Adipocyte (in vitro differentiated cells): Measurements from ENCODE around the gene PURA.
A peak's percentile ranks its signal among the peaks of the same experiment; 100 is the strongest.

Experiments used
- DNase-seq: peaks from one replicate; pipeline ENCODE4 v3.0.0-alpha.2; 2015; ENCODE audit warnings: low read depth
- H3K27me3 ChIP-seq: replicated peaks from 2 replicates; pipeline ENCODE4 v1.7.0; 2013; ENCODE audit warnings: mild to moderate bottlenecking, low read length, moderate library complexity; ENCODE audit not compliant: control insufficient read depth, insufficient read depth
- H3K36me3 ChIP-seq: 2 replicates; pipeline ENCODE4 v1.7.0; 2013; ENCODE audit warnings: low read length, mild to moderate bottlenecking, moderate library complexity; ENCODE audit not compliant: control insufficient read depth, insufficient read depth, severe bottlenecking
- H3K4me1 ChIP-seq: 2 replicates; pipeline ENCODE4 v1.7.0; 2013; ENCODE audit warnings: mild to moderate bottlenecking, low read length, moderate library complexity; ENCODE audit not compliant: control insufficient read depth, insufficient read depth
- H3K4me3 ChIP-seq: 2 replicates; pipeline ENCODE4 v1.7.0; 2013; ENCODE audit warnings: mild to moderate bottlenecking, low read length, moderate library complexity
- H3K9ac ChIP-seq: 2 replicates; pipeline ENCODE4 v1.7.0; 2013; ENCODE audit warnings: mild to moderate bottlenecking, low read length, moderate library complexity
- H3K9me3 ChIP-seq: 2 replicates; pipeline ENCODE4 v1.7.0; 2013; ENCODE audit warnings: mild to moderate bottlenecking, low read length, moderate library complexity; ENCODE audit not compliant: control insufficient read depth

The PURA gene

DNA sequence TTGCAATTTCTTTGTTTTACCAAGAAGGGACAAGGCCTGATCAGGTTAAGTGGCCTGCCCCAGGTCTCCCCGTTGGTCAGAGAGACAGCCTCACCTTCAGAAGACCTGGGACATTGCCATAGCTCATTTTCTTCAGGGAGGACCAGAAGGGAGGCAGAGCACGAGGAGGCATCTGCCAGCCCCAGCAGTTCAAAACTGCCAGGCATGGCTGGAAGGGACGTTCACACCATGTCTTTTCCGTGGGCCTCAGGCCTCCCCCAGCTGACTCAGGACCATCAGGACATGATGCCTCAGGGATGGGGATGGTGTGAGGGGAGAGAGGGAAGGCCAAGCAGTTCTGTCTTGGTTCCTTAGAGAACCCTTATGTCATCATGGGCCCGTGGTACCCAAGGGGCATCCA lies 28.3 kb downstream of the PURA start:
- peaks cover 28% of the 10 kb centered on the region for H3K4me1 ChIP-seq
- H3K36me3 ChIP-seq = no peaks in the 10 kb centered on the region
- no peaks in the 10 kb centered on the region for H3K27me3 ChIP-seq
- no peak overlapping the region for H3K4me3 ChIP-seq
- DNase-seq = no peak
- H3K9me3 ChIP-seq = no peaks in the 10 kb centered on the region
- no peak overlapping the region for H3K9ac ChIP-seq

DNA sequence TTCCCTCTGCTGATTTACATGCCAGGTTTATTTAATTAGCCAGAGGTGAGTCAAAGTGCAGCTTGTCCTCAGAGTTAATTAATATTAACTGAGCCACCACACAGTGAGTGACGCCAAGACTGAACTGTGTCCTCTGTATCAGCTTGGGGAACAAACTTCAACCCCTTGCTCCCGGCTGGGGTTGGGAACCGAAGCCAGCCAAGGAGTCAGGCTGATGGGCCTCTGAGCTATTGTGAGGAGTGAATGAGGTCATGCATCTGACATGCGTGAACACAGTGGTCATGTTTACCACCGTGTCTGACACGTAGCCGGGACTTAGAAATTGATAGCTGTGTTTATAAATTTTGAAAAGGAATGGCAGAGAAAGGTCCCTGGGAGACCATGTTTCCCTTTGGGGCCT lies 28.9 kb downstream of the PURA start:
- H3K36me3 ChIP-seq = no peaks in the 10 kb centered on the region
- no peak for DNase-seq
- no peak overlapping the region for H3K4me3 ChIP-seq
- H3K4me1 ChIP-seq = peaks cover 28% of the 10 kb centered on the region
- H3K9ac ChIP-seq = no peak overlapping the region
- H3K27me3 ChIP-seq = no peaks in the 10 kb centered on the region
- no peaks in the 10 kb centered on the region for H3K9me3 ChIP-seq

DNA sequence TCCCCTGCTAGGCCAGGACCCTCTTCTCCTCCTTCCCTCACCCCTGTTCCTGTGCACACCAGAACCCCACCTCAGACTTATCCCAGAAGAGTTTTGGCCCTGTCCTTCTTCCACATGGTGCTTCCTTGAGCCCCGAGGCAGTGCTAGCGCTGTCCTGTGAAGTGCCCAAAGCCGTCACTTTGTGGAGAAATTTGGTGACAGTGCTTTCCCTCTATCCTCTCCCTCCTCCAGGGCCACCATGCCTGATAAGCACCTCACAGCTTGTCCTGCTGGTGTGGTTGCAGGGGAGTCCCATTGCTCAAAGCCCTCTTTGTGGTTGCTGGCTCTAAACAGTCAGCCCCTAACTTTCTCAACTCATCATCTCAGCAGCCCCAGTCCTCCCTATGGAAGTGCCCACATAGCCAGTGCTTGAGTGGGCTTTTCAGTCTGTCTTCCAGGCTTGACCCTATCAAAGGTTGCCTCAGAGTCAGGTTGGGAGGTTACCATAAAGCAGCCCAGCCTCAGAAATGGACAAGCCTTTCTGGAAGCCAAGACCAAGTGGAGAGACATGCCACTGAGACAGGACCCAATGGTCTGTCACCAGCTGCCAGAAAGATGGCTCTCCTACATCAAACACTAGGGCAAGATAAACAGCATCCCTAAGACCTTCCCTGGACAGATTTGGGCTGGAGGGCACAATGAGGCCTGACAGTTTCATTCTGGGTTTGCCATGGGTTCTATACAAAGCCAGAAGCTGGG lies 29.8 kb downstream of the PURA start:
- DNase-seq = no peak
- H3K4me3 ChIP-seq = no peak overlapping the region
- no peaks in the 10 kb centered on the region for H3K9me3 ChIP-seq
- H3K4me1 ChIP-seq = peaks cover 28% of the 10 kb centered on the region
- no peaks in the 10 kb centered on the region for H3K27me3 ChIP-seq
- no peaks in the 10 kb centered on the region for H3K36me3 ChIP-seq
- no peak overlapping the region for H3K9ac ChIP-seq

DNA sequence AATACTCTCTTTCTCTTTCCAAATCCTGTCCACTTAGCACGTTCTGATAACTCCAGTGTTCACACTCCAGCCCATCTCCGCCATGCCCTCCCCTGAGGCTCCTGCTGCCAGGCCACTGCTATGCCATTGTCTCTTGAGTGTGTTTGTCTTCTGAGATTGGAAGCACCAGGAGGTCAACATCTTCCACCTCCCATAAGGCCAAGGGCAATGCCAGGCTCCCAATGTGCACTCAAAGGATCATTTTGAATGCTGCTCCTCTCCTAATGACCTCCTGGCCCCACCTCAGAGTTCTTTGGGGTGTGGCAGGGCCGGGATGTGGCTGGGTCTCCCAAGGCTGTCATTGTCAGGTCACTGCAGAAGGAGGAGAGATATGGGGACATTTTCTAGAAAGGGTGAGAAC lies 31.3 kb downstream of the PURA start:
- Histone ChIP-seq H3K36me3 (no peaks in the 10 kb centered on the region), H3K27me3 (no peaks in the 10 kb centered on the region), H3K9me3 (no peaks in the 10 kb centered on the region), H3K4me3 (no peak overlapping the region), H3K9ac (no peak overlapping the region), H3K4me1 (peaks cover 25% of the 10 kb centered on the region)
- DNase-seq = no peak

DNA sequence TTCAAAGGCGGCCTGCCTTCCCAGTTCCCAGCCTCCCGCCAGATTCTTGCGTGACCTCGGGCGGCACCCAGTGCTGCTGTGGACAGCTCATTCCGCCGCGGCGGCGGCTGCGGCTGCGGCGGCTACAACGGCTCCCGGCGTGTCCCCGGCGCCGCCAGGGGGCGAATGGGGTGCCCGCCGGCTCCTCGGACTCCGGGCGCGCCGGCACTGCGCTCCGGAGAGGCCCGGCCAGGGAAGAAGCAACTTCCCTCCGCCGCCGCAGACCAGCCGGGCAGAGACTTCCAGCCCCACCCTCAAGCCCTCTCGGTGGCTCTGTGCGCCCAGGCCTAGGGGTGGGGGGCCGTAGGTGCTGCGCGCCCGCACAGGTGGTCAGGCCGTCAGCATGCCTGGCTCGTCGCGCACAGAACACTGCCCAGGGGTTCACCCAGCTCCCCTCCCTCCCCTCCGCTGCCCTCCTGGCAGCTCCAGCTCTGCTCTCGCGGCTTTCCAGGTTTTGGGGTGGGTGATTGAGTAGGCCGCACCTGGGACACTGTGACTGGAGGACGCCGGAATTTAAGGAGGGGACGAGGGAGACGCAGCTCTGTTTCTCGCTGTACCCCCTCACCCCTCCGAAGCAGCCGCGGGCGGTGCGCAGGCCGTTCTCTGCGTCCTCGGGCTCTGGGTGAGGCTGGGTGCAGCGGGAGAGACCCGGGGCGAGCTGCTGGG lies 32.1 kb downstream of the PURA start:
- DNase-seq = peak; percentile 94
- peak overlapping the region; percentile 63 for H3K4me3 ChIP-seq
- H3K9ac ChIP-seq = peak overlapping the region; percentile 70
- peaks cover 18% of the 10 kb centered on the region for H3K4me1 ChIP-seq
- H3K27me3 ChIP-seq = no peaks in the 10 kb centered on the region
- H3K36me3 ChIP-seq = no peaks in the 10 kb centered on the region
- no peaks in the 10 kb centered on the region for H3K9me3 ChIP-seq

DNA sequence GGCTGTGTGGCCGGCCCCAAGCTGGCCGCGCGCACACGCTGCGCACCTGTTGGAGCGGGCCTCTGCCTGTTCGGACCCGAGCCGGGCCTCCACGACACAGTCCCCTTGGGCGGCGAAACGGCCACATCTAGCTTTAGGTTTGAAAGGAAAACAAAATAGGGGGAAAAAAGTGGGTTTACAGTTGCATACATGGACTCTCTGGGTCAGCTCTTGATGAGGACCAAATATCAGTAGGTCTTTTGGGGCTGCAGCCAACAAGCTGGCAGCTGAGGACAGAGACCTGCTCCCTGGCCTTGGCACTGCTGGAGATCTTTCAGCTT lies 32.6 kb downstream of the PURA start:
- no peaks in the 10 kb centered on the region for H3K9me3 ChIP-seq
- no peak overlapping the region for H3K4me3 ChIP-seq
- peaks cover 15% of the 10 kb centered on the region for H3K4me1 ChIP-seq
- no peaks in the 10 kb centered on the region for H3K27me3 ChIP-seq
- H3K9ac ChIP-seq = peak overlapping the region; percentile 70
- no peaks in the 10 kb centered on the region for H3K36me3 ChIP-seq
- no peak for DNase-seq

DNA sequence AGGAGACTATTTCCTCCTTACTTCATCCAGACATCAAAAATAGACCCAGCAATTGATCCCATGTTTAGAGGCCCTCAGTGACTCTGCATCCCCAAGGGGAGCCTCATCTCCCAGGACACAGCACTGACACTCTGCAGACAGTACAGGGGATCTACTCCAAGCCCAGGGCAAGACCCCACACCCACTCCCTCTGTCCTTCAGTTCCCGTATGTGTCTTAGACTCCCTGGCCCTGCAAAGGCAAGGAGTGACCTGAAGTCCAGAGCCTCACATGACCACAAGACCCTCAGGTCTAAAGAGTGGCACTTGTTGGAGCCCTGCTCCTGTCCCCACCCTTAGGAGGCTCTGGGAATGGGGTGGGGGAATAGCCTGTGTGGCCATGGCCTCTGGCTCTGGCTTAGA lies 33.6 kb downstream of the PURA start:
- DNase-seq = no peak
- H3K36me3 ChIP-seq = no peaks in the 10 kb centered on the region
- H3K4me1 ChIP-seq = peaks cover 8% of the 10 kb centered on the region
- H3K4me3 ChIP-seq = no peak overlapping the region
- no peak overlapping the region for H3K9ac ChIP-seq
- H3K27me3 ChIP-seq = no peaks in the 10 kb centered on the region
- no peaks in the 10 kb centered on the region for H3K9me3 ChIP-seq

DNA sequence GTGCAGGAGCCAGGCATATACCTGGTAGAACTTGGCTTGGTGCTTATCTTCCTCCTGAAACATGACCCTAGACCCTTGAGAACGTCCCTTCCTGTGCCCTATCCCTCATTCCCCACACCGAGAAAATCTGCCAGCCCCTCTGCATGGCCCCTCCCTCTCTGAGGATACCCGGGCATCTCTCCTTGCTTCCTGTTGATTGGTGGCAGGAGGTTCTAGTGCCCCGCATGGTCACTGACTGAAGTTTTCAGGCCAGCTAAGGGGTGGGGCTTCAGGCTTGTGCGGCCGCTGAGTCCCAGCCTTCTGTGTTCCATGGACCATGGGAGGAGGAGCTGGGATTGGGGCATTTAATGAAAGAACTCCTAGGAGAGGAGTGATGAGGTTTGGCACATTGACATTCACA lies 34.6 kb downstream of the PURA start:
- H3K4me3 ChIP-seq = no peak overlapping the region
- H3K9ac ChIP-seq = no peak overlapping the region
- H3K9me3 ChIP-seq = no peaks in the 10 kb centered on the region
- H3K4me1 ChIP-seq = peaks cover 8% of the 10 kb centered on the region
- H3K27me3 ChIP-seq = no peaks in the 10 kb centered on the region
- no peak for DNase-seq
- H3K36me3 ChIP-seq = no peaks in the 10 kb centered on the region

DNA sequence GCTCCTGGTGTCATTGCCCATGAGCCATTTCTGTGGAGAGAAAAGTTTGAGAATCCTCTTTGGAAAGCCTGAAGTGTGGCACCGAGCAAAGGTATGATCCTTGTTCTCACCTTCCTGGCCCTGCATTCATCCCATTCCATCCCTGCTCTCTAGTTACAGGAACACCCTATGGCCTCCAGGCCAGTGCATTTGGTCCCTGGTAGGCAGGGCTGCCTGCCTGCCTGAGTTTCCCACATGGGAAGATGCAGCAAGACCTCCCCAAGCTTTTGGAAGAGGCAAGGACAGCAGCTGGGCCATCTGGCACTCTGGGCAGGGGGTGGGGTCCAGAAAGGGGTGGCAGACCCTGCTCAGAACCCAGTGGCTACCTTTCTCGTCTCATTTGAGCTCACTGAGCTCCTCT lies 36.3 kb downstream of the PURA start:
- H3K36me3 ChIP-seq = no peaks in the 10 kb centered on the region
- no peak overlapping the region for H3K9ac ChIP-seq
- peaks cover 8% of the 10 kb centered on the region for H3K4me1 ChIP-seq
- H3K4me3 ChIP-seq = no peak overlapping the region
- H3K27me3 ChIP-seq = no peaks in the 10 kb centered on the region
- H3K9me3 ChIP-seq = no peaks in the 10 kb centered on the region
- DNase-seq = no peak

DNA sequence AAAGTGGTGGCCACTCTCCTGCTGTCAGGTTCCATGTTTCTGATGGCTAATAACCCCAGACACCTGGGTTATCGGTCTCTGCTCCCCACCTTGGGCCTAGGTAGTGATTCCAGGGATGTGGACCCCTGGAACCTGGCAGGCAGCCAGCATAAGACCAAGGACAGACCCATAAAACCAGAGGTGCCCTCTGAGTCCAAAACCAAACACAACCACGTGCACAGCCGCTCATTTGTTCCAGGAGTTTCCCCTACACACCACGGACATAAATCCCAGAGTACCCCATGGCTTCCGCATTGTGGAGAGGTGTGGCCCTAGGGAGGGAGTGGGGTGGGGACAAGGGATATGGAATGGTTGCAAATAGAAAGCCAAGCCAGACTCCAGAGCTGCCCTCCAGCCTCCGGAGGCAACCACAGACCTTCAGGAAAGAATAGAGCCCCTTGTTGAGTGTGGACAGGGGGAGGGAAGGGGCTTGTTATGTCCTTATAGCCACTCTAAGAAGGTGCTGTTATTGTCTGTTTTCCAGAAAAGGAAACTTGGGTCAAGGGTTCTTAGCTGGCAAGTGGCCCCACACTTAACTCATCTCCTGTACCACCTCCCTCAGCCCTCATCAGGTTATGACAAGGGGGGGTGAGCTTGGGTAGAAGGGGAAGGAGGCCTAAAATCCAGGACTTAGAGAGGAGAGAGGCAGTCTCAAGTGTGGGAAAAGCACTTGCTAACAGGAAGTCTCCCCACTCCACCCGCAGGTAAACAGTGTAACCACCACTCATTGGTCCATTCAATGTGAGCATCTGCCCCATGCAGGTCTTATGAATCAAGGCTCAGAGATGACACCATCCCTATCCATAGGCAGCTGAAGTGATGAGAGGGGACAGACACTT lies 37.5 kb downstream of the PURA start:
- DNase-seq = no peak
- no peak overlapping the region for H3K9ac ChIP-seq
- no peaks in the 10 kb centered on the region for H3K9me3 ChIP-seq
- no peaks in the 10 kb centered on the region for H3K27me3 ChIP-seq
- H3K4me3 ChIP-seq = no peak overlapping the region
- H3K36me3 ChIP-seq = no peaks in the 10 kb centered on the region
- no peaks in the 10 kb centered on the region for H3K4me1 ChIP-seq
